Activated CD8-positive, alpha-beta memory T cell treated with anti-CD3 and anti-CD28 coated beads, Interleukin-2, amount 50 U/mL, for 24 hours (primary cell): ENCODE measurements around the gene NFU1.
"Not testable (repeated sequence)": the region's sequence is repeated elsewhere in the genome, so short reads cannot be mapped to it uniquely, and the experiment has no call there.

Experiments
- DNase-seq: peaks from one replicate; pipeline ENCODE4 v3.0.0-alpha.2; 2020; ENCODE audit errors: extremely low read depth

NFU1 gene

DNA sequence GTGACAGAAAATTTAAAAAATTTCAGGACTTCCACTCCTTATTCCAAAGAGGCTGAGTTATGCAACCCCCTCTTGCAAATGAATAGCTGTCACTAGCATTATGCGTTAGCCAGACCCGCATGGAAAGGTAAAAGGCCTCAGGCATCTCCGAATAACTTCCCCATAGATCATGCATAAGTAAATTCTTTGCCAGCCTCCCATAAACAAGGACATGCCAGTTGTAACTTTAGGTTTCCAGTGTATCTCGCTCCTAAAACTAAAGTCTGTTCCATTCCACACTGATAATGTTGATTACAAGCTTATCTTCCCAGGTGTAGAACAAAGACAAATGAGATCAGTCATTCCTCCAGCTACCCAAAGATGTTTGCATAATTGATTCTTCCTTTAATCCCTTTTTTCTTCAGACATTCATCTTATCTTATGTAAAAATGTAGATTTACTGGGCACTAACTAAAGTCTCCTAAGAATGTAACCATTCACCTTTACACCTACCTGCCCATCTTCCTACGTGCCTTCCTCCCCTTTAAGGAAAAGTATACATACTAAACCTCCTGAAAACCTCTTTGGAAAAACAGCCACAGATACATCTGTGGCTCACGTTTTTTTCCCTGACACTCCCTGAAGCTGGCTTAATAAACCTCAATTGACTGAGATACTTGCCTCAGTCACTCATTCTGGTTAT lies 13.6 kb upstream of the NFU1 start:
- DNase-seq: no peak

DNA sequence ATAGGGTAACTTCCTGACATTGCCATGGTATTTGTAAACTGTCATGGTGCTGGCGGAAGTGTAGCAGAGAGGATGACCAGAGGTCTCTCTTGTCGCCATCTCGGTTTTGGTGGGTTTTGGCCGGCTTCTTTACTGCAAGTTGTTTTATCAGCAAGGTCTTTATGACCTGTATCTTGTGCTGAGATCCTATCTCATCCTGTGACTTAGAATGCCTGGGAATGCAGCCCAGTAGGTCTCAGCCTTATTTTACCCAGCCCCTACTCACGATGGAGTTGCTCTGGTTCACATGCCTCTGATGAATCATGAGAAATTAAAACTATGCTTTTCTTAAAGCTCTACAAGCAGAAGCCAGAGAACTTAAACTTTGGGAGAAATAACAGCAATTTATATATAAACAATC lies 12.7 kb upstream of the NFU1 start:
- no peak for DNase-seq

GRCh38 chr2:69443673-69444072 lies 6.4 kb upstream of the NFU1 start:
- not testable (repeated sequence) for DNase-seq

- DNase-seq: not testable (repeated sequence)
These were observed 2.3 kb upstream of the NFU1 start for GRCh38 chr2:69439499-69439898.

DNA sequence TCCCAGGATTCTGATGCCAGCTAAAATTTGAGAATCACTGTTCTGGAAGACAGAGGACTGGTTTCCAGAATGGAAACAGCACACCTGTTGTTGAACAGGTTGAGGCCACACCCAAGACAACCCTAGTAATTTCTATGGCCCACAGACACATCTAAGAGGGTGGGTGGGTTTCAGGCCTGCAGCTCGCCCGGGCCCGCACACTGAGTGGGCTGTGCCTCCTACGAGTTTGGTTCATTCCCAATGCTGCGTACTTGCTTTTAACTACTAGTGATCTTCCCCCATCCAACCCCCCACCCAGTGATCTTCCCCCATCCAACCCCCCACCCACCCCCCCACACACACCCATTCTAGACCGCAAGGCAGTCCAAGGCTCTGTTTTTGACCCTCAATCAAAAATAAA lies 1.3 kb upstream of the NFU1 start:
- no peak for DNase-seq

DNA sequence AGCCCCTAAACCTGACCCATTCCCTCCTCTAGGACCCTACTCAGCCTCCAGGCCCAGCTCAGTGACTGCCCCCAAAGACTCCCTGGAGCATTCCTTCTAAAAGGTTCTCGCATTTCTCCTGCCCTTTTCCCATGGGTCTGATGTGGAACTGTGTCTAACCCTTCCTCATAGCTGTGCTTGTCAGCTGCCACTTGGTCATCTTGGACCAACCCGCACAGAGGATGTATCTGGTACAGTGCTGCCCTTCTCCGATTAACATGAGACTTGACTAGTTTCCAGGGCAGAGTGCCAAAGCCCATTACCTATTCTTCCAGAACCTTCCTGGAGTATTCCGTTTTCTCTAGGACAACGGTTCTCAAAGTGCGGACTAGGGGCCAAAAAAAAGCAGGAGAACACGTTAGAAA lies 518 bp upstream of the NFU1 start:
- DNase-seq: no peak

DNA sequence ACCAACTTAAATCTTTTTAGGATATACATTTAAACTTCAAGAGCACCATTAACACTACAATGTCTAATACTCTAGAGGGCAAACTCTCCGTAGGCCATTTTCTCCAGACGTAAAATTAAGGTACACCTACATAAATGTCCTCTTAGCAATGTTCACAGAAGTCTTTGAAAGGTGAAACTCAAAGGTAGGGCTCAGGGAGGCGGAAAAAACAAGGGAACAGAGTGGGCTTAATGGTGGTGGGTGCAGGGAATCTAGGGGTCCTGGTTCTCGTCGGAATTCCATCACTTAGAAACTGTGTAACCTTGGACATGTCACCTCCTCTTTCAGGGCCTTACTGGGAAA lies 668 bp downstream of the NFU1 start:
- DNase-seq: no peak

DNA sequence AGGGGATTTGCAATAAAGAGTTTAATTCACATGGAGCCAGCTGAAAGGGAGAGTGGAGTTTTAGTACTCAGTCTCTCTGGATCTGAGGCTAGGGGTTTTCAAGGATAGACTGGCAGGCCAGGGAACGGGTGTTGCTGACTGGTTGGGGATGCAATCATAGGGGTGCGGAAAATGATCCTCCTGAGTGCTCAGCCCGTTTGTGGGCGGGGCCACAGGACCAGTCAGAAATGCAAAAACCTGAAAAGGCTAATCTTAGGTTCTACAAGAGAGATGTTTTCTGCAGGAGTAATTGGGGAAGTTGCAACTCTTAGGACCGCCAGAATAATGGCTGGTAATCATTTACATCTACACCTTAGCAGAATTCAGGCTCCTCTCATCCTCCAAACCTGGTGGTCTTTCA lies 2.5 kb downstream of the NFU1 start:
- DNase-seq: no peak

DNA sequence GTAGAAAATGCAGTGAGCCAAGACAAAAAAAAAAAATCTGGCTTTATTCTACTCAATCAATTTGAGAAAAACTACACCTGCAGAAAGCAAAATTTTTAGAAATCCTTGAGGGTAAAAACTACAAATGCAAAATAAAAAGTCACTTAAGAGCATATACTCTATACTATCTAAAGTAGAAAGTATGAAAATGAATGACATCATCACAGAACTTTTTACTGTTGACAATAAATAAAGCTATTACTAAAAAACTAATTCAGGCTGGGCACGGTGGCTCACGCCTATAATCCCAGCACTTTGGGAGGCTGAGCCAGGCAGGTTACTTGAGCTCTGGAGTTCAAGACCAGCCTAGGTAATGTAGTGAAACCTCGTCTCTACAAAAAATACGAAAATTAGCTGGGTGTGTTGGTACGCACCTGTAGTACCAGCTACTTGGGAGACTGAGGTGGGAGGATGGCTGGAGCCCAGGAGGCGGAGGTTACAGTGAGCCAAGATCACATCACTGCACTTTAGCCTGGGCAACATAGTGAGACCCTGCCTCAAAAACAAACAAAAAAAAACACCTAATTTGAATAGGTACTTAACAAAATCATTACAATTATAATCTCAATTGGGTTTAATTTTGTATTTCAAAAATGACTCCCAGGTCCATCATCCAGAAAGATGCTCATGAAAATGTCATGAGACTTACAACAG lies 7.6 kb downstream of the NFU1 start:
- no peak for DNase-seq

DNA sequence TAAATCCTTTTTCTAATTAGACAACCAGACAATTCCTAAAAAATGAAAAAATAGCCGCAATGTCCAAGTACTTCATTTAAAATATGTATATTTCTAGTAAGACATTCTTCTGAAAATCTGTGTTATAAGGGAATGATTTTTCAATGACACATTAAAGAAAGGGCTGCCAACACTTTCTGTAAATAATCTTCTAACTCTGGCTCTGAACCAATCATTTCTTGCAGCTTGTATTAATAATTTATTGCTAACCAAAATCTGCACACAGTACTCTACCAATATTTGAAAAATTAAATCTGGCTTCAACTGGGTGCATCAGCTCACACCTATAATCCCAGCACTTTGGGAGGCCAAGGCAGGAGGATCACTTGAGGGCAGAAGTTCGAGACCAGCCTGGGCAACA lies 8.3 kb downstream of the NFU1 start:
- no peak for DNase-seq

DNA sequence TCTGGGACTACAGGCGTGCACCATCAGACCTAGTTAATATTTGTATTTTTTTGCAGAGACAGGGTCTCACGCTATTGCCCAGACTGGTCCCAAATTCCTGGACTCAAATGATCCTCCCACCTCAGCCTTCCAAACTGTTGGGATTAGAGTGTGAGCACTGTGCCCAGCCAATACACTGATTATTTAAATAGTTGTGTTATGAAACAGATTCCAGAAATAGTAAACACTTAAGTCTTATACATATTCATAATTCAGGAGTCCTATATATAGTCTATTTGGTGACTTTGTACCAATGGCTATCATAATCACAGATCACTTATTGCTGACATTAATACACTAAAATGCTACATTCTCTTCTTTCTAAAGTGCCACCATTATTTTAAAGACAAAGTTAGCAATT lies 12.8 kb downstream of the NFU1 start:
- DNase-seq: no peak

DNA sequence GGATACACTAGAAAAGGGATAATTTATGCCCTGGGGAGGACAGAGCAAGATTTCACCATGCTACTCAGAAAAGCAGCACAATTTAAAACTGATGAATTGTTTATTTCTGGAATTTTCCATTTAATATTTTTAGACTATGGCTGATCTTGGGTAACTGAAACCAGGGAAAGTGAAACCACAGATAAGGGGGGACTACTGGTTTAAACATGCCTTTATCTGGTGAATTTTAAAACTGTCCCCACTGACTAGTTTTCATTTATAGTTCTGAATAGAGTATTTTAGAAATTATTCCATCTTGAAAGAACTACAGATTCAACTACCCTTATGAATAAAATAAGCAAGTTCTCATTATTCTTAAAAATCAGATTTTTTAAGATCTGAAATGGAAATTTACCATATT lies 15.0 kb downstream of the NFU1 start:
- DNase-seq: no peak

GRCh38 chr2:69419111-69419510 lies 18.1 kb downstream of the NFU1 start:
- not testable (repeated sequence) for DNase-seq

- no peak for DNase-seq
These were observed 21.1 kb downstream of the NFU1 start for GRCh38 chr2:69416147-69416546.

DNA sequence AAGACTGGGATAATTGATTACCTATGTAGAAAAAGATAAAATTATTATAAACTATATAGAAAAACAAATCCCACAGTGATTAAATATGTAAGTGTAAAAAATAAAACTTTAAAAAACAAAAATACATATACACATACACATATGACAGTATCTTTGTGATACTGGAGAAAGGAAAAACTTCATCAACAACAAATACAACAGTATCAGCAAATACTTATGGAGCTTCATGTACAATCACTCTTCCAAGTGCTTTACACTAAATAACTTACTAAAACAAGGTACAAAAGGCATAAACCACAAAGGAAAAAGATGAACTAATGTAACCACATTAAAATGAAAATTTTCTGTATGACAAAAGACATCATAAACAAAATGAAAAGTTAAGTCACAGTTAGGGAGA lies 26.1 kb downstream of the NFU1 start:
- no peak for DNase-seq

DNA sequence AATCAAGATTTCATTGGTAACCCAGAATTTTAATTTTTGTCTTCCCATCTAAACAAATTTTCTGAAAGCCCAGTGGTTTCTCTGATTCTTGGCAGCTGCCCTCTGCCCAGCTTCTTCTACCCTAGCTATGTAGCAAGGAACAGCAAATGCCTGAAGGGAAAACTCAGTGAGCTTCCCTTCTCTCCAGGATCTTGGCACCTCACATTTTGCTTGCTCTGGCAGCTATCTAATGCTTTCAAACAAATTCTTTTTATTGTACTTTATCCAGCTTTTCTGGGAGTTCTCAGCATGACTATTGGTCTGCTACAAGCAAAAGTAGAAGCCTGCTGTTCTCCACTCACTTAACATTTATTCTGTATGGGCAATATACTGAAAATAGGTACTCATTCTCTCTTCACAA lies 31.9 kb downstream of the NFU1 start:
- no peak for DNase-seq

- DNase-seq: no peak
These were observed 37.1 kb downstream of the NFU1 start for GRCh38 chr2:69400121-69400520.

DNA sequence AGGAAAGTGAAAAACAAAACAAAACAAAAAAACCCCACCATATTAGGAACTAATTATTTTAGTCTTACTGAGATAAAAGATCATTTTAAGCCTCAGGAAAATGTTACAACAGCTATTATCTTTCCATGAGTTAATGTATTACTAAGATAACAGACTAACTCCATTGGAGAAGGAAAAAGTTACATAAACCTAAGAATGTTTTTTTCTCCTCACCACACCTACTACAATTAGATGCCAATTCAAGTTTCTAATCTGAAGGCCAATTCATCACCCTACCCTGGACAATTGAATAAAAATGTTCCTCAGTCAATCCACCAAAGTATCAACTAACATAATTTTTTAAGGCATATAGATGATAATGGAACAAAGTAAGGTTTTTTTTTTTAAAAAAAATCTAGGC lies 40.0 kb downstream of the NFU1 start:
- DNase-seq: no peak

- no peak for DNase-seq
These were observed 41.4 kb downstream of the NFU1 start for GRCh38 chr2:69395866-69396265.

GRCh38 chr2:69393963-69394362 lies 43.3 kb downstream of the NFU1 start:
- DNase-seq: no peak

GRCh38 chr2:69390471-69390870 lies 46.8 kb downstream of the NFU1 start:
- DNase-seq: no peak

DNA sequence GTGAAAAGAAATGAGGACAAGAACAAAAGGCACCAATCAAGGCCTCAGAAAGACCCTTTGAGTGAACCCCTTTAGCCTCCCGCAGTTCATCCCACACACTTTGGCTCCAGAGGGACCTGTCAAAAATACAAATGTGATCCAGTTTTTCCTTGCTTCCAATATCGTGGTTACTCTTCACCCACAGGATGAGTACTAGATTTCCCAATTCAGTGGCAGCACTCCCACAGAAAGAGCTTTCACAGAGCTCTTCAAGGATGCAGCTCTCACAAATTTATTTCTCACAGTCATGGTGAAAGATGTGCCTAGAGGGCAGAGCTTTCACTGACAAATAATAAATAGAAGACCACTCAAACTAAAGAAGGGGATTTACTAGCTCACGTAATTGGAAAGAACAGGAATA lies 47.2 kb downstream of the NFU1 start:
- no peak for DNase-seq

DNA sequence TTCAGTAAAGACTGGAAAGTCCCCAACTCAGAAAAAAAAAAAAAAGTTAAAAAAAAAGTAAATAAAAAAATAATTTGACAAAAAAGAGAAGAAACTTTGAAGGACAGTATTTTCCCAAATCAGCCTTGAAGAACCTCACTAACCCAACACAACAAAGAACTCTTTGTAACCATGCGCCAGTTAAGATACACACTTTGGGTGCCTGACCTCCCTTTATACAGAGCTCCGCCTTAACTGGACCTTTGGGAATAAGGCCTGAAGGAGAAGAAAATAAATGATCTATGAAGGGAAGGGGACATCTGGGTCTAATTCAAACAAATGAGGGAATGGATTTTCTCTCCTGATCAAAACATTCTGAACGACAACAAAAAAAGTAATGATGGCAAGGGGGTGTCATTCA lies 48.0 kb downstream of the NFU1 start:
- DNase-seq: no peak
